ENCODE data around the gene IFNAR1. TPM values are rescaled to one million over a fixed set of nuclear protein-coding genes. Genes with fewer than 3 reads are reported as not detected.

IFNAR1 gene
- total RNA-seq, 2 experiments from 2014 or later = 18.1 to 60.8 TPM

DNA sequence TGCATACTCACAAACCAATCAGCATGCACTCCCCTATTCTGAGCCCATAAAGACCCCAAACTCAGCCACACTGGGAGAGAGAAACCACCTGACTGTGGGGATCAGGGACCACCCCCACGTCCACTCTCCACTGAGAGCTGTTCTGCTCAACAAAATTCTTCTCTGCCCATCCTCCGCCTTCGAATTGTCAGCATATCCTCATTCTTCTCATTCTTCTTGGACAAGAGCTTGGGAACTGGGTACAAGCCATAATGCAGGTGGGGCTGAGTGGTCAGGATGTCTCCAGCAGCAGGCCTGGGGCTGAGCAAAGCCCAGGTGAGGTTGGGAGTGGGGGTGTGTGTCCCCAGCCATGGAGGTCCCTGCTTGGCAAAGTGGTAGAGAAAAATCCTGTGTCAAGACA, 43.8 kb downstream of the IFNAR1 start:
- no peak overlapping the region for H3K4me3 ChIP-seq (ENCODE audit: low read depth, low read length, poor library complexity, severe bottlenecking)
- H3K4me1 ChIP-seq (ENCODE audit: insufficient read depth, low read length, poor library complexity, severe bottlenecking) = peaks cover 31% of the 10 kb centered on the region
- H3K4me2 ChIP-seq (ENCODE audit: low read length) = no peak overlapping the region
- H4K20me1 ChIP-seq (ENCODE audit: insufficient read depth, low read length) = no peaks in the 10 kb centered on the region
- BruUV-seq (replicated peaks) = no TSS peak
- ChIA-PET CTCF (ENCODE audit: unreplicated experiment) (no interaction called here), POLR2A (interaction anchor here (0.6 to 1.1 kb wide), 3 partner anchors 43 to 154 kb away, joined by 3 to 4 read pairs (median 3); no protein-coding TSS in a partner anchor)
- DNase-seq (ENCODE audit: low spot score) = no peak
- no peak overlapping the region for H2AFZ ChIP-seq (ENCODE audit: low read length)
- H3K36me3 ChIP-seq (ENCODE audit: insufficient read depth, low read length) = peaks cover 22% of the 10 kb centered on the region
- intact Hi-C loops (cut with micrococcal nuclease; ENCODE audit: unreplicated experiment) = no loop called here
- H3K9me3 ChIP-seq (ENCODE audit: low read length) = peaks cover 60% of the 10 kb centered on the region
- no peak overlapping the region for H3K27ac ChIP-seq (ENCODE audit: low read depth, low read length, poor library complexity, severe bottlenecking)
- no peaks in the 10 kb centered on the region for H3K79me2 ChIP-seq (ENCODE audit: insufficient read depth, low read depth, low read length)
- H3K9me2 ChIP-seq (ENCODE audit: insufficient read depth, low read length) = no peaks in the 10 kb centered on the region
- TF ChIP-seq EZH2phosphoT487 (IDR thresholded peaks at IDR 0.05; ENCODE audit: borderline replicate concordance, low read depth, low read length) (no peak), CTCF (conservative IDR thresholded peaks at IDR 0.05; ENCODE audit: low read length) (no peak)

DNA sequence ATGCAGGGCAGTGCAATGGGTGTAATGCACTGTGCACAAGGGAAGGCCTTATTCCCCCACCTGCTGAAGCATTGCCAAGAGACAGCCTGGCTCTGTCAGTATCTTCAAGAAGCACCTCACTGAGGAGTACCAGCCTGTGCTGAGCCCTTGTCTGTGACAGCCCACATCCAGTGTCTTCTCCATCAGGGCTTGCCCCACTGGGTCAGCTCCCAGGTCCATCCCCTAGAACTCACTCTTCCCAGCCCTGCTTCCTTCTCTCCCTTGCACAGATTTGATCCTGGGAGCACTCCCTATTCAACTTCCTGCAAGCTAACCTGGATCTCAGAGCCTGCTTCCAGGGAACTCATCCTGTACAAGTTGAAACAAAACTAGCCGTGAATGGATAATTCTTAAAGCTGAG, 44.8 kb downstream of the IFNAR1 start:
- no TSS peak for BruUV-seq (replicated peaks)
- Histone ChIP-seq H3K9me2 (ENCODE audit: insufficient read depth, low read length) (no peaks in the 10 kb centered on the region), H3K27ac (ENCODE audit: low read depth, low read length, poor library complexity, severe bottlenecking) (no peak overlapping the region), H3K4me3 (ENCODE audit: low read depth, low read length, poor library complexity, severe bottlenecking) (no peak overlapping the region), H4K20me1 (ENCODE audit: insufficient read depth, low read length) (no peaks in the 10 kb centered on the region), H3K79me2 (ENCODE audit: insufficient read depth, low read depth, low read length) (no peaks in the 10 kb centered on the region), H3K36me3 (ENCODE audit: insufficient read depth, low read length) (peaks cover 22% of the 10 kb centered on the region), H3K4me1 (ENCODE audit: insufficient read depth, low read length, poor library complexity, severe bottlenecking) (peaks cover 34% of the 10 kb centered on the region), H2AFZ (ENCODE audit: low read length) (no peak overlapping the region), H3K4me2 (ENCODE audit: low read length) (no peak overlapping the region), H3K9me3 (ENCODE audit: low read length) (peaks cover 60% of the 10 kb centered on the region)
- POLR2A ChIA-PET = interaction anchor here (0.6 kb wide), 1 partner anchor 77 kb away, joined by 4 read pairs; no protein-coding TSS in a partner anchor
- TF ChIP-seq CTCF (conservative IDR thresholded peaks at IDR 0.05; ENCODE audit: low read length) (no peak), EZH2phosphoT487 (IDR thresholded peaks at IDR 0.05; ENCODE audit: borderline replicate concordance, low read depth, low read length) (no peak)
- CTCF ChIA-PET (ENCODE audit: unreplicated experiment) = no interaction called here
- intact Hi-C loops (cut with micrococcal nuclease; ENCODE audit: unreplicated experiment) = no loop called here
- no peak for DNase-seq (ENCODE audit: low spot score)

GRCh38 chr21:33370305-33370704, 45.5 kb downstream of the IFNAR1 start:
- Histone ChIP-seq H3K9me2 (ENCODE audit: insufficient read depth, low read length) (no peaks in the 10 kb centered on the region), H3K27ac (ENCODE audit: low read depth, low read length, poor library complexity, severe bottlenecking) (no peak overlapping the region), H3K79me2 (ENCODE audit: insufficient read depth, low read depth, low read length) (no peaks in the 10 kb centered on the region), H3K36me3 (ENCODE audit: insufficient read depth, low read length) (peaks cover 22% of the 10 kb centered on the region), H3K4me3 (ENCODE audit: low read depth, low read length, poor library complexity, severe bottlenecking) (no peak overlapping the region), H3K4me1 (ENCODE audit: insufficient read depth, low read length, poor library complexity, severe bottlenecking) (peaks cover 41% of the 10 kb centered on the region), H2AFZ (ENCODE audit: low read length) (no peak overlapping the region), H3K4me2 (ENCODE audit: low read length) (no peak overlapping the region), H4K20me1 (ENCODE audit: insufficient read depth, low read length) (no peaks in the 10 kb centered on the region), H3K9me3 (ENCODE audit: low read length) (peaks cover 60% of the 10 kb centered on the region)
- BruUV-seq (replicated peaks) = no TSS peak
- intact Hi-C loops (cut with micrococcal nuclease; ENCODE audit: unreplicated experiment) = no loop called here
- DNase-seq (ENCODE audit: low spot score) = no peak
- ChIA-PET POLR2A (interaction anchor here (0.6 kb wide), 1 partner anchor 76 kb away, joined by 4 read pairs; no protein-coding TSS in a partner anchor), CTCF (ENCODE audit: unreplicated experiment) (interaction anchor here (1.6 kb wide), 1 partner anchor 9 kb away, joined by 4 read pairs; no protein-coding TSS in a partner anchor)
- TF ChIP-seq EZH2phosphoT487 (IDR thresholded peaks at IDR 0.05; ENCODE audit: borderline replicate concordance, low read depth, low read length) (no peak), CTCF (conservative IDR thresholded peaks at IDR 0.05; ENCODE audit: low read length) (no peak)
